ENCODE measurements around the gene SMC1B.

GRCh38 chr22:45351956-45352355 lies 61.4 kb downstream of the SMC1B start:
- TF ChIP-seq CTCF (conservative IDR thresholded peaks at IDR 0.05) (no peak), ZFX (IDR thresholded peaks at IDR 0.05) (no peak)
